HepG2 (cell line): ENCODE data around the gene EPB41L1. TPM values are rescaled to one million over a fixed set of nuclear protein-coding genes. Genes with fewer than 3 reads are reported as not detected.

Experiments used
- AKAP8 ChIP-seq: sonication (generic); formaldehyde crosslinking; IDR thresholded peaks from 2 replicates; pipeline ENCODE4 v1.5.1; 2020; ENCODE audit warnings: mild to moderate bottlenecking, missing genetic modification reagents
- ATAD3A ChIP-seq: sonication (generic); formaldehyde crosslinking; IDR thresholded peaks from 2 replicates; pipeline ENCODE4 v1.4.0; 2020; ENCODE audit warnings: missing genetic modification reagents
- CENPBD1 ChIP-seq: sonication (generic); formaldehyde crosslinking; IDR thresholded peaks from 2 replicates; pipeline ENCODE4 v1.8.0; 2022; ENCODE audit warnings: missing genetic modification reagents, low read depth, mild to moderate bottlenecking, borderline replicate concordance
- ELF4 ChIP-seq: sonication (generic); formaldehyde crosslinking; IDR thresholded peaks from 2 replicates; pipeline ENCODE4 v1.5.0; 2020; ENCODE audit warnings: missing genetic modification reagents, mild to moderate bottlenecking, moderate library complexity, borderline replicate concordance
- GLMP ChIP-seq: sonication (generic); formaldehyde crosslinking; IDR thresholded peaks from 2 replicates; pipeline ENCODE4 v1.9.0; 2021; ENCODE audit warnings: missing genetic modification reagents, mild to moderate bottlenecking, borderline replicate concordance
- HMG20B ChIP-seq: conservative IDR thresholded peaks from 2 replicates; pipeline ENCODE4 v1.6.1; 2016; ENCODE audit warnings: missing genetic modification reagents, missing compliant biosample characterization
- HNRNPL ChIP-seq: fragments of 200-400 bp; formaldehyde crosslinking; IDR thresholded peaks from 2 replicates; pipeline ENCODE4 v1.6.1; 2017; ENCODE audit warnings: mild to moderate bottlenecking, low read depth, low read length
- HOXA5 ChIP-seq: sonication (generic); formaldehyde crosslinking; IDR thresholded peaks from 2 replicates; pipeline ENCODE4 v1.4.0; 2020; ENCODE audit warnings: missing genetic modification reagents
- KAT7 ChIP-seq: IDR thresholded peaks from 2 replicates; pipeline ENCODE4 v1.6.1; 2018; ENCODE audit warnings: borderline replicate concordance, missing compliant biosample characterization
- KDM6A ChIP-seq: IDR thresholded peaks from 2 replicates; pipeline ENCODE4 v1.6.1; 2016; ENCODE audit warnings: low read depth
- KLF12 ChIP-seq: sonication (generic); formaldehyde crosslinking; IDR thresholded peaks from 2 replicates; pipeline ENCODE4 v1.4.0; 2020; ENCODE audit warnings: missing genetic modification reagents, borderline replicate concordance
- PAF1 ChIP-seq: IDR thresholded peaks from 2 replicates; pipeline ENCODE4 v1.6.1; 2016; ENCODE audit warnings: missing genetic modification reagents, missing compliant biosample characterization
- SALL2 ChIP-seq: sonication (generic); formaldehyde crosslinking; IDR thresholded peaks from 2 replicates; pipeline ENCODE4 v1.8.1; 2023; ENCODE audit warnings: mild to moderate bottlenecking, missing genetic modification reagents, inconsistent platforms
- SOX5 ChIP-seq: IDR thresholded peaks from 2 replicates; pipeline ENCODE4 v1.6.1; 2016; ENCODE audit warnings: borderline replicate concordance
- ZKSCAN8 ChIP-seq: IDR thresholded peaks from 2 replicates; pipeline ENCODE4 v1.6.1; 2016; ENCODE audit warnings: borderline replicate concordance, missing genetic modification reagents, missing compliant biosample characterization
- ZNF207 ChIP-seq: fragments of 450-650 bp; IDR thresholded peaks from 2 replicates; pipeline ENCODE4 v1.6.1; 2016; ENCODE audit warnings: antibody characterized with exemption, borderline replicate concordance
- ZNF274 ChIP-seq: sonication (generic); formaldehyde crosslinking; IDR thresholded peaks from 2 replicates; pipeline ENCODE4 v1.5.1; 2020; ENCODE audit warnings: mild to moderate bottlenecking, missing genetic modification reagents
- ZNF441 ChIP-seq: sonication (generic); formaldehyde crosslinking; IDR thresholded peaks from 2 replicates; pipeline ENCODE4 v1.7.0; 2021; ENCODE audit warnings: missing genetic modification reagents, borderline replicate concordance
- ZNF589 ChIP-seq: sonication (generic); formaldehyde crosslinking; conservative IDR thresholded peaks from 2 replicates; pipeline ENCODE4 v1.8.0; 2022; ENCODE audit warnings: mild to moderate bottlenecking, moderate library complexity, missing genetic modification reagents
- ZSCAN29 ChIP-seq: sonication (generic); formaldehyde crosslinking; conservative IDR thresholded peaks from 2 replicates; pipeline ENCODE4 v1.4.0; 2020; ENCODE audit warnings: mild to moderate bottlenecking, missing genetic modification reagents
- polyA plus RNA-seq, 8 experiments: library from polyadenylated mRNA; depleted of rRNA in 3 of 8; stranded (reverse) in 7 of 8; unstranded in 1 of 8; fragments of >200 nt; fragmentation: Illumina TruSeq in 4 of 8; extraction: Trizol in 4 of 8; gene quantifications; 2 replicates each; pipeline versions ENCODE4 v1.2.1 to v1.2.3, GENCODE V29; 2011 to 2016; ENCODE audit warnings: low read depth in 4 of 8, missing spikeins in 1 of 8, mixed read lengths in 1 of 8; ENCODE audit not compliant: insufficient read depth in 1 of 8
- total RNA-seq, 5 experiments: library from RNA; depleted of rRNA; stranded (reverse); fragments of >200 nt; fragmentation: Illumina TruSeq; extraction: Trizol; gene quantifications; 2 replicates each; pipeline ENCODE4 v1.2.3, GENCODE V29; 2016; ENCODE audit warnings: low read depth in 1 of 5
- TF ChIP-seq, protein P1 (sequence below): IDR thresholded peaks from 2 replicates; pipeline ENCODE4 v1.6.1; 2016
- TF ChIP-seq, protein P2 (sequence below): sonication (generic); formaldehyde crosslinking; IDR thresholded peaks from 2 replicates; pipeline ENCODE4 v1.5.0; 2020; ENCODE audit warnings: mild to moderate bottlenecking, missing genetic modification reagents
- TF ChIP-seq, protein P3 (sequence below): sonication (generic); formaldehyde crosslinking; IDR thresholded peaks from 2 replicates; pipeline ENCODE4 v1.8.0; 2022; ENCODE audit warnings: low read depth, missing genetic modification reagents

EPB41L1 gene
- total and polyA plus RNA-seq, 2 of the 13 experiments (the other 11 are each of a cell fraction or from before 2014, with no cell fraction given) = 16.7 to 39.0 TPM

DNA sequence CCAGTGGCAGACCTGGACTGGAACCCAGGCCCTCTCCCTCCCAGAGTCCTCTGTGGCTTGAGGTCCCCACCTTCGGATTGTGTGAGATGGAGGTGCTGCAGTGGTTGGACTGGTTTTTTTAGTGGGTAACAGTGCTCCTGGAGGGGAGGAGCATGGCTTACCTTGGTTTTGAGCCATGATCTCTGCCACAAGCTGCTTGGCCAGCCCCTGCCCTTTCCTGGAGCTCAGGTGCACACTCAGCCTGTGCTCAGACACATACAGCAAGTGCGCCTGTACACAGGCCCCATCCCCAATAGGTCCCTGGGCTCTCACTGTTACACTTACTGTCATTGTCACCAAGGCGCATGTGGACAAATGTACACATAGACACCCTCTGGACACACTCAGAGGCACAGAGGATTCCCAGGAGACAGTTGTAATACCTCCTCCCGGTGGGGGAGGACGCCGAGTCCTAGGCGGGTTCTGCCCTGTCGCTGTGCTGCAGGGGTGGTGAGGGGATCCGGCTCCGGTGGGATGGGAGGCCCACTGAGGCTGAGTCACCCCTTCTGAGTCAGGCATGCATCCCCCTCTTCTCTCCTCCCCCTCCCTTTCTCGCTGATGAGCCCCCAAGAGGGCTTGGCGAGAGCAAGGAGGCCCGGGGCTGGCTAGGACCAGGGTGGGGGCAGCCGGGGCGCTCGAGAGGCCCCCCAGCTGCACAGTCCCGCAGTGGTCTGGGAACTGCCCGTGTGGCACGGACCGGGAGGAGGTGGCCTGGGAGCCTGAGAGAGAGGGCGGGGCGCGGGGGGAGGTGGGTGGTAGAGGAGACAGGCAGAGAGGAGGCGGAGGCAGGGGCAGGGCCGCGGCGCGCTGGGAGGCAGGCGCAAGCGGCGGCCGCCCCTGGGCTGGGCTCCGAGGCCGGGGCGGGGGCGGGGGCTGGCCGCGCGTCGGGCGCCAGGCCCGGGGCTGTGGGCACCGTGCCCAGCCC is 522 bp upstream of the EPB41L1 start (continued):
- TF ChIP-seq KDM6A (CRISPR knock-in tag) (no peak), SOX5 (CRISPR knock-in tag) (no peak; the same call in 1 of the 2 replicates), ZNF207 (no peak), KLF12 (CRISPR knock-in tag) (no peak), ZNF589 (CRISPR knock-in tag) (no peak), ELF4 (CRISPR knock-in tag) (no peak), ZSCAN29 (CRISPR knock-in tag) (0 out of 2 replicates have a peak, but pooled peaks have one; percentile 62), HOXA5 (0 out of 2 replicates have a peak, but pooled peaks have one; percentile 51), ZNF274 (CRISPR knock-in tag) (peak; percentile 78), ZNF441 (CRISPR knock-in tag) (peak; percentile 66; the same call in 1 of the 2 replicates), ATAD3A (CRISPR knock-in tag) (no peak), KAT7 (CRISPR knock-in tag) (no peak), HMG20B (CRISPR knock-in tag) (no peak), GLMP (no peak), ZKSCAN8 (CRISPR knock-in tag) (no peak), CENPBD1 (CRISPR knock-in tag) (no peak; the same call in 1 of the 2 replicates), AKAP8 (CRISPR knock-in tag) (peak; percentile 66; the same call in 1 of the 2 replicates), PAF1 (no peak), HNRNPL (no peak), SALL2 (CRISPR knock-in tag) (peak; percentile 56; the same call in 1 of the 2 replicates)
- TF ChIP-seq, protein P1, sequence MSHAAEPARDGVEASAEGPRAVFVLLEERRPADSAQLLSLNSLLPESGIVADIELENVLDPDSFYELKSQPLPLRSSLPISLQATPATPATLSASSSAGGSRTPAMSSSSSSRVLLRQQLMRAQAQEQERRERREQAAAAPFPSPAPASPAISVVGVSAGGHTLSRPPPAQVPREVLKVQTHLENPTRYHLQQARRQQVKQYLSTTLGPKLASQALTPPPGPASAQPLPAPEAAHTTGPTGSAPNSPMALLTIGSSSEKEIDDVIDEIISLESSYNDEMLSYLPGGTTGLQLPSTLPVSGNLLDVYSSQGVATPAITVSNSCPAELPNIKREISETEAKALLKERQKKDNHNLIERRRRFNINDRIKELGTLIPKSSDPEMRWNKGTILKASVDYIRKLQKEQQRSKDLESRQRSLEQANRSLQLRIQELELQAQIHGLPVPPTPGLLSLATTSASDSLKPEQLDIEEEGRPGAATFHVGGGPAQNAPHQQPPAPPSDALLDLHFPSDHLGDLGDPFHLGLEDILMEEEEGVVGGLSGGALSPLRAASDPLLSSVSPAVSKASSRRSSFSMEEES (CRISPR knock-in tag) = no peak
- TF ChIP-seq, protein P2, sequence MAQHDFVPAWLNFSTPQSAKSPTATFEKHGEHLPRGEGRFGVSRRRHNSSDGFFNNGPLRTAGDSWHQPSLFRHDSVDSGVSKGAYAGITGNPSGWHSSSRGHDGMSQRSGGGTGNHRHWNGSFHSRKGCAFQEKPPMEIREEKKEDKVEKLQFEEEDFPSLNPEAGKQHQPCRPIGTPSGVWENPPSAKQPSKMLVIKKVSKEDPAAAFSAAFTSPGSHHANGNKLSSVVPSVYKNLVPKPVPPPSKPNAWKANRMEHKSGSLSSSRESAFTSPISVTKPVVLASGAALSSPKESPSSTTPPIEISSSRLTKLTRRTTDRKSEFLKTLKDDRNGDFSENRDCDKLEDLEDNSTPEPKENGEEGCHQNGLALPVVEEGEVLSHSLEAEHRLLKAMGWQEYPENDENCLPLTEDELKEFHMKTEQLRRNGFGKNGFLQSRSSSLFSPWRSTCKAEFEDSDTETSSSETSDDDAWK (CRISPR knock-in tag) = no peak
- TF ChIP-seq, protein P3, sequence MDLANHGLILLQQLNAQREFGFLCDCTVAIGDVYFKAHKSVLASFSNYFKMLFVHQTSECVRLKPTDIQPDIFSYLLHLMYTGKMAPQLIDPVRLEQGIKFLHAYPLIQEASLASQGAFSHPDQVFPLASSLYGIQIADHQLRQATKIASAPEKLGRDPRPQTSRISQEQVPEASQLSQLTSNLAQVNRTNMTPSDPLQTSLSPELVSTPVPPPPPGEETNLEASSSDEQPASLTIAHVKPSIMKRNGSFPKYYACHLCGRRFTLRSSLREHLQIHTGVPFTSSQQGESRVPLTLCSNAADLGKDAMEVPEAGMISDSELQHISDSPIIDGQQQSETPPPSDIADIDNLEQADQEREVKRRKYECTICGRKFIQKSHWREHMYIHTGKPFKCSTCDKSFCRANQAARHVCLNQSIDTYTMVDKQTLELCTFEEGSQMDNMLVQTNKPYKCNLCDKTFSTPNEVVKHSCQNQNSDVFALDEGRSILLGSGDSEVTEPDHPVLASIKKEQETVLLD (CRISPR knock-in tag) = no peak
